Bronchial epithelial cell (primary cell): Measurements from ENCODE around the gene RBBP8NL. TPM values are rescaled to one million over a fixed set of nuclear protein-coding genes. Genes with fewer than 3 reads are reported as not detected.

Experiments
- DNase-seq: peaks from one replicate; pipeline ENCODE4 v3.0.0-alpha.2; 2010; ENCODE audit warnings: low read depth
- FAIRE-seq: peaks from 2 replicates; lab custom pipeline; 2011; peaks lifted over from hg19 to GRCh38; lab: Jason Lieb, UNC
- H3K27me3 ChIP-seq: 2 replicates; pipeline ENCODE4 v1.5.1; 2011; ENCODE audit warnings: low read length; ENCODE audit not compliant: control insufficient read depth, insufficient read depth
- H3K36me3 ChIP-seq: 2 replicates; pipeline ENCODE4 v1.5.1; 2011; ENCODE audit warnings: low read length; ENCODE audit not compliant: control insufficient read depth, insufficient read depth
- H3K4me3 ChIP-seq: 2 replicates; pipeline ENCODE4 v1.5.1; 2011; ENCODE audit warnings: mild to moderate bottlenecking, low read depth, low read length, control low read depth
- CTCF ChIP-seq: IDR thresholded peaks from 2 replicates; pipeline ENCODE4 v1.5.1; 2011; ENCODE audit warnings: mild to moderate bottlenecking, moderate library complexity, low read length, control low read depth, inconsistent platforms; ENCODE audit not compliant: insufficient read depth, severe bottlenecking
- total RNA-seq: library from RNA; depleted of rRNA; stranded (reverse); fragments of >200 nt; gene quantifications from 2 replicates; pipeline ENCODE4 v1.2.1, GENCODE V29; 2014

The RBBP8NL gene
- total RNA-seq, 1 donor from 2014 or later, result under 0.01 TPM

GRCh38 chr20:62455929-62456328, 28.6 kb upstream of the RBBP8NL start:
- no peak for TF ChIP-seq CTCF

GRCh38 chr20:62454904-62455636, 27.7 kb upstream of the RBBP8NL start:
- Histone ChIP-seq H3K4me3 (no peak overlapping the region), H3K27me3 (peaks cover 1% of the 10 kb centered on the region), H3K36me3 (no peaks in the 10 kb centered on the region)
- FAIRE-seq, result peak; percentile 36
- DNase-seq, result no peak
- no peak for TF ChIP-seq CTCF

More at GRCh38 chr20:62455929-62456328, 28.6 kb upstream of the RBBP8NL start:
- DNase-seq (no peak), FAIRE-seq (no peak)
- Histone ChIP-seq H3K4me3 (no peak overlapping the region), H3K36me3 (no peaks in the 10 kb centered on the region), H3K27me3 (peaks cover 1% of the 10 kb centered on the region)

GRCh38 chr20:62453186-62453808, 26.0 kb upstream of the RBBP8NL start:
- TF ChIP-seq CTCF, result no peak
- H3K4me3 ChIP-seq, result no peak overlapping the region
- FAIRE-seq (no peak), DNase-seq (no peak)
- no peaks in the 10 kb centered on the region for H3K36me3 ChIP-seq
- H3K27me3 ChIP-seq, result no peaks in the 10 kb centered on the region

GRCh38 chr20:62452475-62453095, 25.2 kb upstream of the RBBP8NL start:
- FAIRE-seq (no peak), DNase-seq (no peak)
- no peaks in the 10 kb centered on the region for H3K27me3 ChIP-seq
- no peak overlapping the region for H3K4me3 ChIP-seq
- TF ChIP-seq CTCF, result no peak
- H3K36me3 ChIP-seq, result no peaks in the 10 kb centered on the region

GRCh38 chr20:62451970-62452369, 24.6 kb upstream of the RBBP8NL start:
- DNase-seq, result no peak
- Histone ChIP-seq H3K36me3 (no peaks in the 10 kb centered on the region), H3K27me3 (no peaks in the 10 kb centered on the region), H3K4me3 (no peak overlapping the region)
- no peak for TF ChIP-seq CTCF
- FAIRE-seq, result no peak
